Endometrium (tissue), 2 donors: ENCODE measurements around the gene FUOM.

Source experiments
- FAIRE-seq: peaks from 2 replicates; lab custom pipeline; 2012; peaks lifted over from hg19 to GRCh38; lab: Jason Lieb, UNC
- donor health status: control.
- donor health status: control.

The FUOM gene

DNA sequence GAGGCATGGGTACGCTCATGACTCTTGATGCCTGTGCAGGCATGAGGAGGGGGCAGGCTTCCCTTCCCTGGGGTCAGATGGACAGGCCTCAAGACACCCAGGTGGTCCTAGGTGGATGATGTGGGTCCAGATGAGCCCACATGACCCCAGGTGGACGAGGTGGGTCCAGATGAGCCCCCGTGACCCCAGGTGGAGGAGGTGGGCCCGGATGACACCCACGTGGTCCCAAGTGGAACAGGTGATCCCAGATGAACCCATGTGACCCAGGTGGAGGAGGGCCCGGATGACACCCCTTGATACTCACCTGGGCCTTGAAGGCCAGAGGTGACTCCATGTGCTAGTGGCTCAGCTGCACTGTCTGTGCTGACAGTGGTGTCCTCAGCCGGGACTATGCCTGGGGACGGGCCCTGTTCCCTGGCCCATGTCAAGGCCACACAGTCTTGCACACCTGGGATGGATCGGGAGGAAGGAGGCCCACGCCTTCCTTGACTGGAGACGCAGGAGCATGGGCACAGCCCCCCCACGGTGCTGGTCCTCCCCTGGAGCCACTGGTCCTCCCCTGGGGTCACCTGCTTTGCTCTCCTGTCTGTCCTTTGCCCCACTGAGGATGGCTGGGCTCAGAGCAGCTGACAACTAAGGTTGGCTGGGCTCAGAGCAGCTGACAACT, 7.4 kb downstream of the FUOM start:
- no peak for FAIRE-seq

DNA sequence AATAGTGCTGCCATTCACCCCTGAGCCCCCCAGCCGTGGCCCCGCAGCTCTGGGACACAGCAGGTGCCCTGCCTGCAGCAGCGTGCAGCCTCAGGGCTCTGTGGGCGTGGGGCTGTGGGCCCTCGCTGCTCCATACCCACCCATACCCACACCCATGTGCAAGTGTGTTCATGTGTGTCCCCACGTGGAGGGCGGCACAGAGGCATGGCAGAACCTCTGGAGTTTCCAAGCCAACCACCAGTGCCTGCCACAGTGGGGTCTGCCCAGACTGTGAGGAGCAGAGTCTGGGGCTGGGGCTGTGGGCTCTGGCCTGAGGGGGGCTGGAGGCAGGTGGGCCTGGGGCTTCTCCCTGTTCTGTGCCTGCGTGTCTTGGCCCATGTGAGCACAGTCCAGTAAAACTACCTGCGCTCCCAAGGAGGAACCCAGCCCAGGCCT, 8.2 kb downstream of the FUOM start:
- FAIRE-seq, result no peak

DNA sequence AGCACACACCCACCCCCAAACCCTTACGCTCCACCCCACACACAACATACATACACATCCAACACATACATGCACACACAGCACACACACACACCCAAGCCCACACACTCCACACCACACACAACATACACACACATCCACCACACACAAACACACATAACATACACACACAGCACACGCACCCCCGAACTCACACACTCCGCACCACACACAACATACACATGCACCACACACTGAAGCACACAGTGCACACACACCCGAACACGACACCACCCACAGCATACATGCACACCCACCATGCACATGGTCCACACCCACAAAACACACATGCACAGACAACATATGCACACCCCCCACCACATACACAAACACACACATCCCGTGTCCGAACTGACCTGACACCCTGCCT, 8.7 kb downstream of the FUOM start:
- FAIRE-seq, result no peak

DNA sequence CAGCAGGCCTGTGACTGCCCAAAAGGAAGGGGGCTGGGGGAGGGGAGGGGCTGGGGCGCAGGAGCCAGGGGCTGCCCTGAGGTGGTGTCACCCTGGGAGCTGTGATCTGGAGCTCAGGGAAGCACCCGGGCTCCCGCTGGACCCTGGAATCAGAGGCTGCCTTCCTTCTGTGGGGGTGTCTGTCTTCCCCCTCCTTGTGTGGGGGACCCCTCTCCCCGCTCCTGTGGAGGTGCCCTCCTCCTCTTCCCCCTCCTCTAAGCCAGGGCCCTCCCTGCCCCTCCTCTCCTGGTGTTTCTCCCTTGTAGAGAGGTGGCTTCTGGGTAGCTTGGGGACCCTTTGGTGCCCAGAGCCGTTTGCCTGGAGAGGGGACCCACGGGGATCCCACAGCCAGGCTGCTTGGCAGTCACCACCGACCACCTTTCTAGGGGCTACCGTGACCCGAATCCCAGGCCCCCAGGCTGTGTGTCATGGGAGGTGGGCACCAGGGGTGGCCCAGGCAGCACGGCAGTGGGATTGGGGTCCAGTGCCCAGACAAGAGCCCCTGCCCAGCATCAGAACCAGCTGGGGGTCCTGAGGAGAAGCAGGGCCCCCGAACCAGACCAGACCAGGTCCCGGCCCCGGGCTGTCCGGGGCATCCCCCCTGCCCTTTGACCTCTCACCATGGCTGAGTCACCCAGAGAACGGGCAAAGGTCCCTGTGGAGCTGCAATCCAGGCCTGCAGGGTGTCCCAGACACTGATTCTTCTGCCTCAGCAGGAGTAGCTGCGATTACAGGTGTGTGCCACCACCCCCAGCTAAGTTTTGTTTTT, 9.9 kb downstream of the FUOM start:
- no peak for FAIRE-seq

DNA sequence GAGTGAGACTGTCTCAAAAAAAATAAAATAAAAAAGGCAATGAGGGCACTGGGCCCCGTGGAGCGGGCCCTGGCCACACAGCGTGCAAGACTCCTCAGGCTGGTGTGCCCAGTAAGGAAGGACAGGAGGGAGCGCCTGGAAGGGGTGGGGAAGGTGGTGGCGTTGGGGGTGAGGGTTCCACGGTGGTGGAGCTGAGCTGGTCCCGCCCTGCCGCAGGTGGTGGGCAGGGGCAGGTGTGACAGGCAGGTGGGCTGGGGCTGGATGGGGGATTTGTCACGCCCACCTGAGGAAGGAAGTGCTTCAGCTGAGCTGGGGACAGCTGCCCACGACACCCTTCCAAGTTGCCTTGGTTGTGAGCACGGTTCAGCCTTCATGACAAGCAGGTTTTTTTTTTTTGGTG, 11.4 kb downstream of the FUOM start:
- FAIRE-seq, result no peak

DNA sequence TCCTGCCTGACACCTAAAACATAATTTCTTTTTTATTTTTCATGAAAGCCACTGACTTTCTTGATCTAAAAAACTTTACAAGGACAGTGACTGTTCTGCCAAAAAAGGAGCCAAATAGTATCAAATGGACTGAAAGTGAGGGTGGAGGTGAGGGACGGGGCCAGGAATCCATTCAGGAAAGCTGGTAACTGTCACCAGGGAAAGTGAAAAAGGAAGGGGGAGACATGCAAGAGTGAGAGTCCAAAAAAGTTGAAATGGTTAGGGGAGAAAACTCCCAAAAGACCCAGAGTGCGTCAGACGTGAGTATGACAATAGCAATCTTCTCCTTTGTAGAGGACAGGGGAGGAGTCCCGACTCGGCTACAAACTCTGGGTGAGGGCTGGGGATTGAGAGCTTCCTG, 13.6 kb downstream of the FUOM start:
- FAIRE-seq, result no peak

DNA sequence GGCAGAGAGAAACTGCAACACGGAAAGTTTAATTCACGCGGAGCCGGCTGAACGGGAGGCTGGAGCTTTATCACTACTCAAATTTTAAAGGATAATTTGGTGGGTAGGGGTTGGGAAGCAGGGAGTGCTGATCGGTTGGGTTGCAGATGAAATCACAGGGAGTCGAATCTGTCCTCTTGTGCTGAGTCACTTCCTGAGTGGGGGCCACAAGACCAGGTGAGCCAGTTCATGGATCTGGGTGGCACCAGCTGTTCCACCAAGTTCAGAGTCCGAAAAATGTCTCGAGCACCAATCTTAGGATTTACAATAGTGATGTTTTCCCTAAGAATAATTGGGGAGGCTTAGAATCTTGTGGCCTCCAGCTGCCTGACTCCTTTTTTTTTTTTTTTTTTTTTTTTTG, 14.3 kb downstream of the FUOM start:
- no peak for FAIRE-seq

DNA sequence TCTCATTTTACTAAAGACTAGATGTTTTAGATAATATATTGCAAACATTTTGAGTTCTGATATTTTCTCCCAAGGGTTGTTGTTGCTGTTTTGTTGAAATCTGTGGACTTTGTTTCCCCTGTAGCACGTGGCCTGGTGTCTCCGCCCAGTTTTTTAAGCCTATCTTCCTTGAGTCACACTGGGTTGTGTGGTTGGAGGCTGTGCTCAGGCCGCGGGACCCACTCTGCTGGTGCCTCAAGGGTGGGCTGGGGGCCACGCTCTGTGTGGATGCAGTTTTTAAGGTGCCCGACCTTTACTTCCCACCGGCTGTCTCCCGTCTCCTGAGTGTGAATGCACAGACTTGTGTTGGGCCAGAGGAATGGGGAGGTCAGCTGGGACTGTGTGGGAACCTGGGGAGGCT, 14.9 kb downstream of the FUOM start:
- FAIRE-seq, result no peak

DNA sequence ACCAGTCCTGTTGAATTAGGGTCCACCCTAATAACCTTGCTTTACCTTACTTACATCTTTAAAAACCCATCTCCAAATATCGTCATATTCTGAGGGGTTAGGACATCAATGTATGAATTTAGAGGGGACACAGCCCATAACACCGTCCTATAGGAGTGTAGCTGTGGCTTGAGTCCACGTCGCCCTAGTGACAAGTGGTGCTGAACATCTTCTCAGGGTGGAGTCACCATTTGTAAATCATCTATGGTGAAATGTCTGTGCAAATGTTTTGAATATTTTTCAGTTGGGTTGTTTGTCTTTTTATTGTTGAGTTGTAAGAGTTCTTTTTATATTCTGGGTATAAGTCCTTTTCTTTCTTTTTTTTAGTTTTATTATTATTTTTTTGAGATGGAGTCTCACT, 15.8 kb downstream of the FUOM start:
- FAIRE-seq, result no peak

DNA sequence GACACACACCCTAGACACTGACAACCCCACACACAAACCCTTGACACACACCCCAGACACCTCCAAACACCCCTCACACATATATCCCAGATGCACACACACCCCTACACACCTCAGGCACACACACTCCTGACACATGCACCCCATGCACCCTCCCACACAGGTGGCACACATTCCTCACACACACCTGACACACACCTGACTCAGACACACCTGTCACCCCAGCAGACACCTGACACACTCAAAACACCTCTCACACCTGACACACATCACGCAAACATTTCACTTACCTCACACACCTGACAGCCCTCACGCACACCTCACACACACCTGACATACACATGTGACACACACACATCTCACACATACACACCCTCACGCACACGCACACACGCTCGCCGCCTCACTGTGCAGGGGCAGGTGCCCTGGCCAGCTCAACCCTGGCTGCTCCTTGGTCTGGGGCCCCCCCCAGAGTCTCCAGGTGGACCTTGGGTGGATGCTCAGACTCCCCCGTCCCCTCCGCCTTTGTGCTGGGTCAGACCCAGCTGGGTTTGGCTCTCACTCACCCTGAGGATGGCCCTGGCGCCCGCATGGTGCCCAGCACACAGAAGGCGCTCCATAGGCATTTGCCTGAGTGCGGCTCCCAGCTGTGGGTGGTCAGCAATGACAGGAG, 18.0 kb downstream of the FUOM start:
- no peak for FAIRE-seq

DNA sequence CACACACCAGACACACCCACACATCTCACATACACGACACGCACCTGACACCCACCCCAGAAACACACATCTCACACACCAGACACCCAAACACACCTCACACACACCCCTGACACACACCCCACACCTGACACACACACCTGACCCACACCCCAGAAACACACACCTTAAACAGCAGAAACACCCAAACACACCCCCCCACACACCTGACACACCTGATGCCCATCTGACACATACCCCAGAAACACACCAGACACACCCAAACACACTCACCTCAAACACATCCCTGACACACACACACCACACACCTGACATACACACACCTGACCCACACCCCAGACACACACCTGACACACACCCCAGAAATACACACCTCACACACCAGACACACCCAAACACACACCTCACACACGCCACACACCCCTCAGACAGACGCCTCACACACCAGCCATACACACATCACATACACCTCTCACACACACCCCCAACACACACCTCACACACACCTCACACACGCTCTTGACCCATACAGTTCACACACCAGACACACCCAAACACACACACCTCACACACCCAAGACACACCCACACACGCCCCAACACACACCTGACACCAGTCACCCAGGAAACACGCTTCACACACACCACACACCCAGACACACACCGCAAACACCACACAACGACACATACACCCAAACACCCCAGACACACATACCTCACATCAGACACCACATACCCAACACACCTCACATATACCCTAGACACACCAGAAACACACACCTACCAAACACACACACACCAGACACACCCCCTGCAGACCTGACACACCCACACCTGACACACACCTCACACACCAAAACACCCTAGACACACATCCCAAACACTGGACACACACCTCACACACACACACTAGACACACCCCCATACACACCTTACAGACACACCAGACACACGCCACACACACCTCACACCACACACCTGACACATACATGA, 19.4 kb downstream of the FUOM start:
- no peak for FAIRE-seq

DNA sequence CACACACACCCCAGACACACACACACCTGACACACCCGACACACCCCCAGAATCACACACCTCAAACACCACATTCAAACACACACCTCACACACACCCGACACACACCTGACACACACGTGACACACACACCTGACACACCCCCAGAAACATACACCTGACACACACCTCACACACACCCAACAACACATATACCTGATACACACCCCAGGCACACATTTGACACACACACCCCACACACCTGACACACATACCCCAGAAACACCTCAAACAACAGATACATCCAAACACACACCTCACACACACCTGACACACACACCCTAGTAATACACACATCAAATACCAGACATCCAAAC, 20.5 kb downstream of the FUOM start:
- FAIRE-seq, result no peak

DNA sequence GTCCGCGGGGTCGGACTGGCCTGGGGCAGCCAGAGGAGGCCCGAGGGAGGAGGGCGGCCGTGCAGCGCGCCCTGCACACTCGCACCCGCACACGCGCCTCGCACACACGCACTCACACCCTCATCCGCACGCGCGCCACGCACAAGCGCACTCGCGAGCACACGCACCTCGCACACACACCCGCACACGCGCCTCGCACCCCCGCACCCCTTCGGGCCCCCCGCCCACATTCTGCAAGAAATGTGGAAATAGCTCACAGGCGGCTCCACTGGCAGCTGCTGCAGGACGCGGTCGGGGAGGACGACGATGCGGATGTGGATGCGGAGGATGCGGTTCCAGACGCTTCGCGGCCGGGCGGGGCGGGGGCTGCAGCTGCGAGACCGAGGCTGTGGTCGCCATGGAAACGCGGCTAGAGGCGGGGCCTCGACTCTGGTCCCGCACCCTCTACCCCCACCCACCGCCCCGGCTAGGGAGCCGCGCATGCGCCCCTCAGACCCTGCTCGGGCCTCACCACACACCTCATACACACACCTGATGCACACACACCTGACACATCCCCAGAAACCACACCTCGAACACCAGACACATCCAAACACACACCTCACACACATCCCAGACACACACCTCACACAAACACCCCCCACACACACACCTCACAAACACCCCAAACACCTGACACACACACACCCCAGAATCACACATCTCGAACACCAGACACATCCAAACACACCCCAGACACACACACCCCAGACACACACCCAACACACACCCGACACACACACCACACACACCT, 21.0 kb downstream of the FUOM start, which contains the start of gene CALY:
TSS of gene CALY (minus strand) at position 320 of the 793 bp plus-strand sequence. CDS start 7,907 bp downstream, outside the sequence.
- FAIRE-seq, result no peak

DNA sequence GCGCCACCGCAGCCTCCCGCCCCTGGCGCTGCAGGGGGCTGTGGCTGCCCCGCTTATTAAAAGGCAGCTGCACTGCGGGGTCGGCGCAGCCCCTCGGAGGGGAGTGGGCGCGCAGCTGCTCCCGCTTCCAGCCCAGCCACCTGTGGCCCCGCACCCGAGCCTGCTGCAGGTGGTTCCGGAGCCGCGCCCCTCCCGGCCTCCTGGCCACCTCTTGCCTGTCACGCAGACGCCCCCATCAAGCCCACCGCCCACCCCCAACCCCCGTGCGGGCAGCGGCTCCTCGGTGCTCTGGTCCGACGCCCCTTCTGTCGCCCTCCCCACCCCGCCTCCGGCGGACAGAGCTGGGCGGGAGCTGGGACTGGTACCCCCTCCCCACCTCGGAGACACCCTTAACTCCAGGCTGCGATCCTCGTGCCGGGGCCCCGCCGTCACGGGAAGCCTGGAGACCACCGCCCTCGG, 21.7 kb downstream of the FUOM start:
- no peak for FAIRE-seq

DNA sequence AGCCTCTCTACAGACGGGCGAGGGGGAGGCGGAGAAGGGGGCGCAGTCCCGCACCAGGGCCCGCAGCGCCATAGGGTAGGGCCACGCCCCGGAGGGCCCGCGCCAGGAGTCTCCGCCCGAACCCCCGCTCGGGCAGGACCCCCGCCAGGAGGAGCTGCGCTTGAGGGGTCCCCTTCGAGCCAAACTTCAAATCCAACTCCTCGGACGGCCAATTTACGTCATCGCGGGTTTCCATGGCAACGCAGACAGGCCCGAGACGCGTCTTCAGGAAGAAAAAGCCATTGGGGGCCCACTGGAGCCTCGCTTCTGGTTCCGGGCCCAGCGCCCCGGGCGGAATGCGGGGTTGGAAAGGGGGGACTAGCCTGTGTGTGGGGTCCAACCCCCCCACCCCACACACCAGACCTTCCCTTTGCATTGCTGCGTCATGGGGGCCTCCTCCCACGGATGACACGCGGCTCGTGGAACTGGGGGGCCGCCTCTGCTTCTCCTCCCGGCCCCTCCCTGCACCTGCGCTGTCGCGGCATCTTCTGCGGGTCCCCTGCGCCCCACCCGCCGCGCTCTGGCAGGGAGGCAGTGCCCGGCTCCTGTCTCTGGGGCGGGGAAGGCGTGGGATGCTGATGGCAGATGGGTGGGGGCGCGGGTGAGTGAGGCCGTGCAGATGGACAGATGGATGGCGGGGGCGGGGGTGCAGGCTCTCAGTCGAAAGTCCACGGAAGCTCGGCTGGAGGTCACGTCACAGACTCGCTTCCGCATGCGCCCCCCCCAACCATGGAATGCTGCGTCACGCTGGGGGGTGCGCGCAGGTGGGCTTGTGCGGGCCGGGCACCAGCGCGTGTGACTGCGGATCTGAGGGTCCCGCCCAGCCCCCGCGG, 22.3 kb downstream of the FUOM start:
- no peak for FAIRE-seq

DNA sequence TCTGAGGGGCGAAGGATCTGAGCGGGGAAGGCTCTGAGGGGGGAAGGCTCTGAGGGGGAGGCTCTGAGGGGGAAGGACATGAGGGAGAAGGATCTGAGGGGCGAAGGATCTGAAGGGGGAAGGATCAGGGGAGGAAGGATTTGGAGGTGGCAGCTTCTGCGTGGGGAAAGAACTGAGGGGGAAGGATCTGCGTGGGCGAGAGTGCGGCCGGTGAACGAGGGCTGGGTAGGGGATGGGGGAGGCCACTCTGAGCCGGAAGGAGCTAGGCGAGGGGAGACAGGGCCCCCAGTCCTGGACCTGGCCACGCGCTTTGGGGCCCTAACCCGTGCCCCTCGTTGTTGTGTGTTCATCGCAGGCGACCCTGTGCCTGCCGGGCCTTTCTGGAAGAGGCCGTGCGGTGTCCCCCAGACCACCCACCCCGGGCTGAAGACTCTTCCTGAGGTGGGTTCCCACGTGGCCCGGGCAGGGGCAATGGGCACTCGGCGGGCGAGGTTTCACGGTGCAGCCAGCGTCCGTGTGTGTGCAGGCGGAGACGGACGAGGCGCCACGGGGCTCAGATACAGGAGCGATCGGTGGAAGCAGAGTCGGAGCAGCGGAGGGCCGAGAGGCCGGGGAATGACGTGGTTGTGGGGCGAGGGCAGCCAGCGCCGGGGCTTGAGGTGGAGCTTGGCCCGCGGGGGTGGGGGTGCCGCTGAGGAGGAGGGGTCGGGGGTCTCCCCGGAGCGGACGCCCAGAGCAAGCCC, 23.1 kb downstream of the FUOM start:
- FAIRE-seq, result no peak

DNA sequence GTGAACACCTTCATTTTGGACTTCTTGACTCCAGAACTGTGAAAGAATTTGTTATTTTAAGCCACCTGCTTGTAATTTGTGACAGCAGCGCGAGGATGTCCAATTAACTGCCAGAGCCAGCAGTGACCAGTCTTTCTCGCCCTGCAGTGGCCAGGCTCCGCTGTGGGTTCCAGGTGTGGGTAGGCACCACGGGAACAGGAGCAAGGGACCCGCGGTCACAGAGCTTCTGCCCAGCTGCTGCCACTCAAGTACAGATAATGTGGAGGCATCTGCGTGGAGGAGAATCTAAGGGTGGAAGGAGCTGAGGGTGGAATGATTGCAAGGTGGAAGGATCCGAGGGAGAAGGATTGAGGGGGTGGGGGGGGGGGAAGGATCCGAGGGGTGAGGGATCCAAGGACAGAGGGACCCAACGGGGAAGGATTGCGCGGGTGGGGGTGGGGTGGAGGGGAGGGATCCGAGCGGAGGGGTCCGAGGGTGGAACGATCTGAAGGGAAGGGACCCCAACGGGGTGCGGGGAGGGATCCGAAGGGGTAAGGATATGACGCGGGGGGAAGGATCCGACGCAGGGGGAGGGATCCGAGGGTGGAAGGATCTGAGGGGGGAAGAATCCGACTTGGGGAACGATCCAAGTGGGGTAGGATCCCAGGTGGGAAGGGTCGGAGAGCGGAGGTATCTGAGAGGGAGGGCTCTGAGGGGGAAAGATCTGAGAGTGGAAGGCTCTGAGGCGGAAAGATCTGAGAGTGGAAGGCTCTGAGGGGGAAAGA, 24.7 kb downstream of the FUOM start:
- FAIRE-seq, result no peak

DNA sequence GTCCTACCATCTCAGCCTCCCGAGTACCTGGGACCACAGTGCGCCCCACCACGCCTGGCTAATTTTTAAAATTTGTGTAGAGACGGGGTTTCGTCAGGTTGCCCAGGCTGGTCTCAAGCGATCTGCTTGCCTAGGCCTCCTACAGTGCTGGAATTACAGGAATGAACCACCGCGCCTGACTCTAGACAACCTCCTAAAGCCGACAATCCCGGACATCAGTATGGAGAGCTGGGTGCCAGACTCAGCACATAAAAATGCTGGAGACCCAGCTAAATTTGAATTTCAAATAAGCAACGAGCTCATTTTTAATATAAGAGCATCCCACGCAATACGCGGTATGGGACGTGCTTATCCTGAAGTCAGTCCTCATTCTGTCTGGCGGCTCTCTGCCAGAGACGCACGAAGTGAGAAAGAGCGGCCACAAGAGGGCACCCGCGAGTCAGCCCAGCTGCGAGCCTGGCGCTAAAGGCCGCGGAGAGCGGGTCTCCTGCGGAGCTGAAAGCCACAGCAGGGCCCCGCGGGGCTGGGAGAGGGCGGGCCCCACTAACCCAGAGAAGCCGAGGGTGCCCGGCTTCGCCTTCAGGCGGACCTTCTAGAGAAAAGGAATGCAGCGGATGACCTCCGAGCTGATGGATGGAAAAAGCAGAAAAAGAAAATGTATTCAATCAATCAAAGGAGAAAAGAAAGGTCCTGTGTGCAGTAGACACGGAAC, 28.2 kb downstream of the FUOM start:
- no peak for FAIRE-seq
